ENCODE results near the gene TULP4.
A peak's percentile ranks its signal among the peaks of the same experiment; 100 is the strongest.

The TULP4 gene, protein sequence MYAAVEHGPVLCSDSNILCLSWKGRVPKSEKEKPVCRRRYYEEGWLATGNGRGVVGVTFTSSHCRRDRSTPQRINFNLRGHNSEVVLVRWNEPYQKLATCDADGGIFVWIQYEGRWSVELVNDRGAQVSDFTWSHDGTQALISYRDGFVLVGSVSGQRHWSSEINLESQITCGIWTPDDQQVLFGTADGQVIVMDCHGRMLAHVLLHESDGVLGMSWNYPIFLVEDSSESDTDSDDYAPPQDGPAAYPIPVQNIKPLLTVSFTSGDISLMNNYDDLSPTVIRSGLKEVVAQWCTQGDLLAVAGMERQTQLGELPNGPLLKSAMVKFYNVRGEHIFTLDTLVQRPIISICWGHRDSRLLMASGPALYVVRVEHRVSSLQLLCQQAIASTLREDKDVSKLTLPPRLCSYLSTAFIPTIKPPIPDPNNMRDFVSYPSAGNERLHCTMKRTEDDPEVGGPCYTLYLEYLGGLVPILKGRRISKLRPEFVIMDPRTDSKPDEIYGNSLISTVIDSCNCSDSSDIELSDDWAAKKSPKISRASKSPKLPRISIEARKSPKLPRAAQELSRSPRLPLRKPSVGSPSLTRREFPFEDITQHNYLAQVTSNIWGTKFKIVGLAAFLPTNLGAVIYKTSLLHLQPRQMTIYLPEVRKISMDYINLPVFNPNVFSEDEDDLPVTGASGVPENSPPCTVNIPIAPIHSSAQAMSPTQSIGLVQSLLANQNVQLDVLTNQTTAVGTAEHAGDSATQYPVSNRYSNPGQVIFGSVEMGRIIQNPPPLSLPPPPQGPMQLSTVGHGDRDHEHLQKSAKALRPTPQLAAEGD (N-terminal part only)

GRCh38 chr6:158312165-158312564 is at the start of gene TULP4:
Gene TULP4 (plus strand): TSS chr6:158312465. CDS start chr6:158314017, 1,552 bp downstream.
- Histone ChIP-seq H3K4me3 (no peak within 1 kb of the TSS), H3K36me3 (peaks cover 69% of the 10 kb centered on the region), H3K27me3 (no peaks in the 10 kb centered on the region), H3K9me3 (peaks cover 37% of the 10 kb centered on the region), H3K9ac (no peak within 1 kb of the TSS), H3K4me1 (peaks cover 25% of the 10 kb centered on the region), H4K20me1 (peaks cover 16% of the 10 kb centered on the region; the same call in 1 of the 2 replicates), H3K27ac (no peak within 1 kb of the TSS), H3K4me2 (peak within 1 kb of the TSS; percentile 43)
- no peak for TF ChIP-seq Cebpa-rat (IDR thresholded peaks at IDR 0.05)

DNA sequence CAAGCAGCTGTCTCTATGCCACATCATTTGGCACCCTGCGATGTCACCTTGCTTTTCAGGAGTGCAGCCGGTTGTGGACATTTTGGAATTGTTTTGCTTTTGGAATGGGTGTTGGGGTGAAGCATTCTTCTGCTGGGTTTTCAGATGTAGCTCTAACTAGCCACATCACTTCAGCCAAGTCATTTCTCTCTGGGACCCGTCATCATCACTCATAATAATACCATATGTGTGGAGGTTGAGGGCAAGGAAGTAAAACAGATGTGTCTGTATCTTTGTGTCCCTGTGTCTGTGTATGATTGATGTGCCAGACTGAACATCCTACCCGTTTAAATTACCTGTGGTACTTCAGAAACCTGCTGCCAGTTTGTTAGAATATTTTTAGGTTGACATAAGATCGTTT is 49.5 kb upstream of the TULP4 start:
- no peak for TF ChIP-seq Cebpa-rat (IDR thresholded peaks at IDR 0.05)
- Histone ChIP-seq H3K4me2 (no peak overlapping the region), H3K36me3 (peaks cover 66% of the 10 kb centered on the region), H4K20me1 (peaks cover 92% of the 10 kb centered on the region), H3K4me1 (peaks cover 16% of the 10 kb centered on the region; the same call in 1 of the 2 replicates), H3K27me3 (no peaks in the 10 kb centered on the region; the same call in 1 of the 2 replicates), H3K4me3 (no peak overlapping the region), H3K27ac (no peak overlapping the region), H3K9ac (no peak overlapping the region), H3K9me3 (peaks cover 4% of the 10 kb centered on the region; the same call in 1 of the 2 replicates)

GRCh38 chr6:158264180-158264579 is 48.1 kb upstream of the TULP4 start:
- Histone ChIP-seq H4K20me1 (peaks cover 78% of the 10 kb centered on the region), H3K9ac (no peak overlapping the region), H3K4me1 (peaks cover 16% of the 10 kb centered on the region; the same call in 1 of the 2 replicates), H3K27me3 (no peaks in the 10 kb centered on the region; the same call in 1 of the 2 replicates), H3K27ac (no peak overlapping the region), H3K4me3 (no peak overlapping the region), H3K36me3 (peaks cover 76% of the 10 kb centered on the region), H3K4me2 (no peak overlapping the region), H3K9me3 (peaks cover 4% of the 10 kb centered on the region; the same call in 1 of the 2 replicates)
- TF ChIP-seq Cebpa-rat (IDR thresholded peaks at IDR 0.05), result no peak

DNA sequence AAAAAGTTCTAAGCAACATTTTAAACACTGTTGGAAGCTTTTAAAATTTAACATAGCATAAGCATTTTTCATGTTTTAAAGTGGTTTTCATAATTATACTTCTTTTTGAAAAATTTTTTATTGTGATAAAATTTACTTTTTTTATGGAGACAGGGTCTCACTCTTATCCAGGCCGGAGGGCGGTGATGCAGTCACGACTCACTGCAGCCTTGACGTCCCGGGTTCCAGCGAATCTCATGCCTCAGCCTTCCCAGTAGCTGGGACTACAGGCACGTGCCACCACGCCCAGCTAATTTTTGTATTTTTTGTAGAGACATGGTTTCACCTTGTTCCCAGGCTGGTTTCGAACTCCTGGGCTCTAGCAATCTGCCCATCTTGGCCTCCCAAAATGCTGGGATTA is 46.1 kb upstream of the TULP4 start:
- no peak overlapping the region for H3K27ac ChIP-seq
- no peak overlapping the region for H3K4me3 ChIP-seq
- H3K27me3 ChIP-seq, result no peaks in the 10 kb centered on the region; the same call in 1 of the 2 replicates
- peaks cover 72% of the 10 kb centered on the region for H4K20me1 ChIP-seq
- H3K4me2 ChIP-seq, result no peak overlapping the region
- no peak for TF ChIP-seq Cebpa-rat (IDR thresholded peaks at IDR 0.05)
- H3K4me1 ChIP-seq, result peaks cover 27% of the 10 kb centered on the region
- H3K36me3 ChIP-seq, result peaks cover 70% of the 10 kb centered on the region
- no peak overlapping the region for H3K9ac ChIP-seq
- H3K9me3 ChIP-seq, result peaks cover 4% of the 10 kb centered on the region; the same call in 1 of the 2 replicates

GRCh38 chr6:158268361-158269147 is 43.7 kb upstream of the TULP4 start:
- Histone ChIP-seq H4K20me1 (peaks cover 55% of the 10 kb centered on the region), H3K4me2 (no peak overlapping the region), H3K9ac (no peak overlapping the region), H3K4me1 (peaks cover 28% of the 10 kb centered on the region), H3K4me3 (no peak overlapping the region), H3K27ac (no peak overlapping the region), H3K27me3 (no peaks in the 10 kb centered on the region; the same call in 1 of the 2 replicates), H3K9me3 (peaks cover 8% of the 10 kb centered on the region; the same call in 1 of the 2 replicates), H3K36me3 (peaks cover 70% of the 10 kb centered on the region)
- TF ChIP-seq Cebpa-rat (IDR thresholded peaks at IDR 0.05), result no peak

- 0 out of 2 replicates have a peak, but pooled peaks cover 3% of the 10 kb centered on the region for H3K9me3 ChIP-seq
- no peak for TF ChIP-seq Cebpa-rat (IDR thresholded peaks at IDR 0.05)
- no peak overlapping the region for H3K4me2 ChIP-seq
- H3K4me3 ChIP-seq, result no peak overlapping the region
- no peak overlapping the region for H3K9ac ChIP-seq
- peaks cover 46% of the 10 kb centered on the region for H4K20me1 ChIP-seq
- no peak overlapping the region for H3K27ac ChIP-seq
- peaks cover 17% of the 10 kb centered on the region for H3K4me1 ChIP-seq
- H3K27me3 ChIP-seq, result no peaks in the 10 kb centered on the region; the same call in 1 of the 2 replicates
- peaks cover 69% of the 10 kb centered on the region for H3K36me3 ChIP-seq
Measured at GRCh38 chr6:158269657-158270056, 42.6 kb upstream of the TULP4 start.

- Histone ChIP-seq H3K9me3 (0 out of 2 replicates have a peak, but pooled peaks cover 3% of the 10 kb centered on the region), H3K27ac (no peak overlapping the region), H3K4me3 (no peak overlapping the region), H3K27me3 (no peaks in the 10 kb centered on the region; the same call in 1 of the 2 replicates), H3K4me2 (no peak overlapping the region), H4K20me1 (peaks cover 45% of the 10 kb centered on the region), H3K36me3 (peaks cover 74% of the 10 kb centered on the region), H3K4me1 (peaks cover 14% of the 10 kb centered on the region), H3K9ac (no peak overlapping the region)
- no peak for TF ChIP-seq Cebpa-rat (IDR thresholded peaks at IDR 0.05)
Measured at GRCh38 chr6:158270389-158271127, 41.7 kb upstream of the TULP4 start.

DNA sequence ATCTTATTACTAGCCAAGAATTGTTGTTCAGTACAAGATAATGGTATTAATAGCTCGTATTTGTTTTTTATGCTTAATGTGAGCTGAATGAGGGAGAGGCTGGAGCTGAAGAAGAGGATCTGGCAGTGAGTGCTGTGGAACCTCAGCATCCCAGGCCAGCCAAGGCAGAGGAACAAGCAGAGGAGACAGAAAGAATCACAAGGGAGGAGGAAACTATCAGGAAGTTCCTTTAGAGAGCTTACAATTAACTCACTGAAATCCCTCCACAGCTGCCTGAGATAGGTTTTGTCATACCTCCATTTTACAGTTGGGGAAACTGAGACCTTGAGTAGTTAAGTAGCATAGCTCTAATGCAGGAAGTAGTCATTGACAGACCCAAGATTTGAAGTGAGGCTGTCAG is 39.9 kb upstream of the TULP4 start:
- Histone ChIP-seq H3K9me3 (0 out of 2 replicates have a peak, but pooled peaks cover 3% of the 10 kb centered on the region), H3K36me3 (peaks cover 70% of the 10 kb centered on the region), H3K4me2 (no peak overlapping the region), H3K9ac (no peak overlapping the region), H4K20me1 (peaks cover 42% of the 10 kb centered on the region), H3K27me3 (no peaks in the 10 kb centered on the region; the same call in 1 of the 2 replicates), H3K4me1 (peaks cover 14% of the 10 kb centered on the region), H3K27ac (no peak overlapping the region), H3K4me3 (no peak overlapping the region)
- no peak for TF ChIP-seq Cebpa-rat (IDR thresholded peaks at IDR 0.05)
